GM18867 (cell line): ENCODE data around the gene IQGAP1.
"Not testable (repeated sequence)": the region's sequence is repeated elsewhere in the genome, so short reads cannot be mapped to it uniquely, and the experiment has no call there.

ENCODE experiments used
- ATAC-seq: cut with Tn5 transposase; IDR thresholded peaks from one replicate; pipeline ENCODE4 v1.9.1; 2021; ENCODE audit warnings: mild to moderate bottlenecking, moderate library complexity; ENCODE audit not compliant: unreplicated experiment

The IQGAP1 gene

GRCh38 chr15:90482124-90483011 is 94.3 kb downstream of the IQGAP1 start:
- no peak for ATAC-seq

DNA sequence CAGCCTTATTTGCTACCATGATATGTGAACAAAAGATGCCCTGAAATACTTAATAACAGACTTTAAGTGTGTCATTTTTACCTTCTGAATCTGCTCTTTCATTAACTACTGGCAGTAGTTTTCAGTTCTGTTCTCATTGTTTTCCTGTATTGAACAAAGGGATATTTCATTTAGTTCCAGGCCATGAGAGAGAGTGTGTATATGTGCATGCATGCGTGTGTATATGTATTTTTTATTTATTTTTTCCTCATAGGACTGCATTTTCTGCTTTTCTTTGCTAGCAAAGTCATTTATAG is 94.9 kb downstream of the IQGAP1 start:
- no peak for ATAC-seq

DNA sequence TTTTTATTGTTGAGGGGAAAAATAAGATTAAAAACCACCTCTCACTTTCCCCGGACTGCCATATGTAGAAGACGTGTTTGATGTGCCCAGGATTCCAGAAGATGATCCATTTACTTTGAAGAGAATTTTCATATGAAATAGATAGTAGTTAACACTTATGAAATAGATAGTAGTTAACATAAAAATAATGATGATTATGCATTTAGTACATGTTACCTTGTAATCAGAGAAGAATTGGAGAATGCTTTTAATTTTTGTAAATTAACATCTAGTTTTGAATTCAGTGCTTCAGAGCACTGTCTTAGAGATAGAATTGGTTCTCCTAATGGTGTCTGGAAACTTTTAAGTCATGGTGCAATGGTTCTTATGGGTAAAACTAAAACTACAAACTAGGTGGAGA is 95.6 kb downstream of the IQGAP1 start:
- no peak for ATAC-seq

- no peak for ATAC-seq
These were observed 99.1 kb downstream of the IQGAP1 start for GRCh38 chr15:90487186-90487585.

- no peak for ATAC-seq
These were observed 101.5 kb downstream of the IQGAP1 start for GRCh38 chr15:90489514-90489913.

DNA sequence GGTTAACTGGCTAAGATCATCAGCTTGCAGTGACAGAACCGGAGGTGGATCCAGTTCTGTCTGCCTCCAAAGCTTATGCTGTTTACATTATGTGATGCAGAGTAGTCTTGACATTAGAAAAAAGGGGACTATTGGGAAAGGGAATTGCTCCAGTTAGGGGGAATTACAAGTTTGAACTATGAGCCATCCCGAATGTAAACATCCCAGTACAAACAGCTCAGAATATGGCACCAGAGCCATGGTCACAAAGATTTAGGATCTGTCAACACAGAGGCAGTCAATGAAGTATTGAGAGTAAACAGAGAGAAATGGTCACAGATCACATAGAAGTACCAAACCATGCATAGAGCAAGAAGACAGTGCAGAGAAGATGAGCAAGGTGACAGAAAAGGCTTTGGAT is 101.9 kb downstream of the IQGAP1 start:
- no peak for ATAC-seq

- no peak for ATAC-seq
These were observed 105.6 kb downstream of the IQGAP1 start for GRCh38 chr15:90493647-90494046.

DNA sequence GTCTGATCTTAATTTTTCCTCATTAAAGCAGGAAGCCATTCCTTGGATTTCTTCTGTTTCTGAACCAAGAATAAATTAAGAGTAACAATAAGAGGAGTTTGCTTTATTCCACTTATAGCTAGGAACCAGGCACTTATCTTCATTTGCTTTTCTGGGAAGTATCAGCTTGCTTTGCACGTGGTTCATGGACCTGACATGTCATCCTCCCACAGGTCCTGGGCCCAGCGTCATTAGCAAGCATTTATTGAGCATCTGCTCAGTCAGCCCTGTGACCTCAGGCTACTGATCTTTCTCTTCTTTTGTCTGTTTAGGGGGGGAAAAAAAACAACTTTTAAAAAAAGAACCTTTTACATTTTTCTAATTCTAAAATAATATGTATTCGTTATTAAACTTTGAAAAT is 107.0 kb downstream of the IQGAP1 start:
- no peak for ATAC-seq

DNA sequence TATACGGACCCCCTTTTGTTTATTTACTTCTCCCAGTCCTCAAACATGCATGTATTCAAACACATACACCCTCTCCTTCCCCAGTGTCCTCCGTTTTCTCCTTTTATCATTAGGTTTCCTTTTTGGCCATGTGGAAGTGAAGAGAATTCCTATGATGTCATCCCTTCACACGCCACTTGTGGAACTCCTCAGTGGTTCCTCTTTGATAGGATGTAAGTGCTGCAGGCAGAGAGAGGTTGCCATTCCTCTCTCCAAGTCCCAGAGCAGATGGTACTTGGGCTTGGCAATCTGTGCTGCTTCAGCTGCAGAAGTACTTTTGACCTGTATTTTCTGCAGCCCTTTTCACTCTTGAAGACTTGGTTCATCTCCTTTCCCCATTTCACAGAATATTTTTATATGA is 108.7 kb downstream of the IQGAP1 start:
- no peak for ATAC-seq

DNA sequence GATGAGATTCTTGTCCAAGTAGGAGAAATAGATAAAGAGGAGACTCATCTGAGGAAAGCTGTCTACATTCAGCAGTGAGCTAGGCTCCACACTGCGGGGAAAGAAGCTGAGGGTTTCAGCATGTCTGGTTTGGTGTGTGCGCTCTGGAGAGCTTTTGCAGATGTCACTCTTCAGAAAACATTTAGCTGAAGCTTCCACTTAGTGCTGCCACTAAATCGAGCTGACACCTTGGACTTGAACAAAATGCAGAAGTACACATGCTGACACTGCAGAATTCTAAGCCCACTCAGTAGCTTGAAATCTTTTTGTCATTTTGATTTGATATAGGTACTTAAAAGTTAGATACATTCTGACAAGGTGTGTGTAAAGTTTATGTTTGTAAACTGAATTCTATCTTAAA is 109.3 kb downstream of the IQGAP1 start:
- ATAC-seq: no peak

- ATAC-seq: no peak
These were observed 109.9 kb downstream of the IQGAP1 start for GRCh38 chr15:90497912-90498311.

DNA sequence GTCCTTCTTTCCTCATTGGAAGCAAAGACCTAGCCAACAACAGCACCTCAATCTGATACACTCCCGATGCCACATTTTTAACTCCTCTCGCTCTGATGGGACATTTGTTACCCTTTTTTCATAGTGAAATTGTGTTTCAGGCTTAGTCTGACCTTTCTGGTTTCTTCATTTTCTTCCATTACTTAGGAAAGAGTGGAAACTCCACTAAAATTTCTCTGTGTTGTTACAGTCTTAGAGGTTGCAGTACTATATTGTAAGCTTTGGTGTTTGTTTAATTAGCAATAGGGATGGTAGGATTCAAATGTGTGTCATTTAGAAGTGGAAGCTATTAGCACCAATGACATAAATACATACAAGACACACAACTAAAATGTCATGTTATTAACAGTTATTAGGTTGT is 112.1 kb downstream of the IQGAP1 start:
- ATAC-seq: no peak

GRCh38 chr15:90501898-90502297 is 113.9 kb downstream of the IQGAP1 start:
- no peak for ATAC-seq

- not testable (repeated sequence) for ATAC-seq
These were observed 122.7 kb downstream of the IQGAP1 start for GRCh38 chr15:90510781-90511180.

- not testable (repeated sequence) for ATAC-seq
These were observed 123.2 kb downstream of the IQGAP1 start for GRCh38 chr15:90511211-90511618.

GRCh38 chr15:90512276-90512675 is 124.2 kb downstream of the IQGAP1 start:
- no peak for ATAC-seq

DNA sequence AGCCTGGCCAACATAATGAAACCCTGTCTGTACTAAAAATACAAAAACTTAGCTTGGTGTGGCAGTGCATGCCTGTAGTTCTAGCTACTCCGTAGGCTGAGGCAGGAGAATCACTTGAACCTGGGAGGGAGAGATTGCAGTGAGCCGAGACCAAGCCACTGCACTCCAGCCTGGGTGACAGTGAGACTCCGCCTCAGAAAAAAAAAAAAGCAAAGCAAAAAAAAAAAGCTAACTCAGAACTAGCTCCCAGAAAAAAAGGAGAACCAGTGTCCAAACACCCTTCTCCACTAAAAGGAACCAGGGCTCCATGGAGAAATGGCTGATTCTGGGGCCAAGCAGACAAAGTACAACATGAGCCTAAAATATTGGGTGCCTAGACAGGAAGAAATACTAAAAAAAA is 124.9 kb downstream of the IQGAP1 start:
- ATAC-seq: no peak

DNA sequence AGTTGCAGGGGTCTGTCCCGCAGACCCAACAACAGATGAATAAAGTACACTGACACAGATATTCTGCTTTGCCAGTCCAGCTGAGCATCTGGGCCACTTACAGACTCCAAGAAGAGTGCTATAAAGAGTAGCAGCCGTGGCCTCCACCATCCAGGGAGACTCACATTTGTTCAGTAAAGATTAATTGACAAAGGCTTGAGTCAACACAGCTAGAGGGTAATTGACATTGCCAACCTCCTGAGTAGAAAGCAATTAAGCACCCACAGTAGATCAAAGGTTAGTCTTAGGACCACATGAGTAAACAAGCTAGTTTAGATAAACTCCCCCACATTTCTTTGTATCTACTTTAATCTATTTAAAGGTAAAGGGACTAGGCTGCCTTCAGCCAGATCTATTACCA is 125.4 kb downstream of the IQGAP1 start:
- no peak for ATAC-seq

- not testable (repeated sequence) for ATAC-seq
These were observed 125.9 kb downstream of the IQGAP1 start for GRCh38 chr15:90513893-90514292.

DNA sequence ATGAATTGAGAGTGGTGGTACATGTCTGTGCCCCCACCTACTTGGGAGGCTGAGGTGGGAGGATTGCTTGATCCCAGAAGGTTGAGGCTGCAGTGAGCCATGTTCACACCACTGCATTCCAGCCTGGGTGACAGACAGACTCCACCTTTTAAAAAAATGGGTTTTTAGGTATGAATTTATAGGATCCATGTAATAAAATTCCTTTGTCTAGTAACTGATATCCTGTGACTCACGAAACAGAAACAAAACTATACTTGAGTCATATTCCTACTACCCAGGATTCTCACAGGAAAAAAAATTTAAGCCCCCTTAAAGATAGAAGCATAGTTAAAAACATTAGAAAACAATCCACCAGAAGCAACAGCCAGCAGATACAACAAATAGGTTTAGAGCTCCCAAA is 131.6 kb downstream of the IQGAP1 start:
- ATAC-seq: no peak

DNA sequence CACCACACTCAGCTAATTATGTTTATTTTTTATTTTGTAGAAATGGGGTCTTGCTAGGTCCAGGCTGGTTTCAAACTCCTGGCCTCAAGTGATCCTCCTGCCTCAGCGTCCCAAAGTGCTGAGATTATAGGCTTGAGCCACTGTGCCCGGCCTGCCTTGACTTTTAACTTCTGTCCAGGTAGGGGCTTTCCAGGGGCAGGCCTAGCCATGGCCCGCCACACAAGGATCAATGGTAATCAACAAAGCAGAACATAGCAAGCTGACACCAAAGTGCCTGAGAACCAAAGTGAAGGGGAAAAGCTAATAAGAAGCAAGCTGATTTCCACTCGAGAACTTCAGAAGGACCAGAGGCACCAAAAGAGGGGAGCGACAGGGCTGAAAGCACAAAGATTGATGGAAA is 132.3 kb downstream of the IQGAP1 start:
- no peak for ATAC-seq

GRCh38 chr15:90523373-90523772 is 135.3 kb downstream of the IQGAP1 start:
- no peak for ATAC-seq
